Neural cell (in vitro differentiated cells): ENCODE data around the gene PHACTR4. TPM values are rescaled to one million over a fixed set of nuclear protein-coding genes. Genes with fewer than 3 reads are reported as not detected.
"Not testable (repeated sequence)": the region's sequence is repeated elsewhere in the genome, so short reads cannot be mapped to it uniquely, and the experiment has no call there.

Experiments
- H2AFZ ChIP-seq: fragments of 200-600, 300-800 bp; sonication (generic), shearing (Covaris generic); 2 replicates; pipeline ENCODE4 v1.6.0; 2014; ENCODE audit warnings: low read depth, mild to moderate bottlenecking, antibody characterized with exemption, low read length, moderate library complexity
- H3F3A ChIP-seq: fragments of 200-600 bp; shearing (Covaris generic); 2 replicates; pipeline ENCODE4 v1.6.1; 2016; ENCODE audit warnings: mild to moderate bottlenecking, moderate library complexity, mixed read lengths, antibody characterized with exemption, low read length; ENCODE audit not compliant: insufficient read depth, poor library complexity, severe bottlenecking
- H3K27ac ChIP-seq: fragments of 200-600, 300-800 bp; sonication (generic), shearing (Covaris generic); 2 replicates; pipeline ENCODE4 v1.5.1; 2014; ENCODE audit warnings: mild to moderate bottlenecking, low read length, moderate library complexity
- H3K27me3 ChIP-seq: fragments of 300-800, 200-600 bp; sonication (generic), shearing (Covaris generic); 2 replicates; pipeline ENCODE4 v1.6.0; 2014; ENCODE audit warnings: mild to moderate bottlenecking, low read depth, low read length, moderate library complexity; ENCODE audit not compliant: insufficient read depth
- H3K36me3 ChIP-seq: fragments of 300-800, 200-600 bp; sonication (generic), shearing (Covaris generic); 2 replicates; pipeline ENCODE4 v1.5.1; 2014; ENCODE audit warnings: mild to moderate bottlenecking, antibody characterized with exemption, low read length, moderate library complexity; ENCODE audit not compliant: insufficient read depth
- H3K4me2 ChIP-seq: fragments of 300-800, 200-600 bp; sonication (generic), shearing (Covaris generic); 2 replicates; pipeline ENCODE4 v1.6.0; 2014; ENCODE audit warnings: mild to moderate bottlenecking, low read length
- H3K4me3 ChIP-seq: fragments of 300-800, 200-600 bp; sonication (generic), shearing (Covaris generic); 2 replicates; pipeline ENCODE4 v1.5.1; 2014; ENCODE audit warnings: mild to moderate bottlenecking, low read length, moderate library complexity
- H3K79me2 ChIP-seq: fragments of 200-600 bp; shearing (Covaris generic); replicated peaks from 2 replicates; pipeline ENCODE4 v1.6.0; 2014; ENCODE audit warnings: mild to moderate bottlenecking, low read length, moderate library complexity; ENCODE audit not compliant: insufficient read depth
- H3K9ac ChIP-seq: fragments of 300-800, 200-600 bp; sonication (generic), shearing (Covaris generic); 2 replicates; pipeline ENCODE4 v1.6.1; 2016; ENCODE audit warnings: mild to moderate bottlenecking, low read length, mixed read lengths
- H3K9me2 ChIP-seq: fragments of 200-600 bp; shearing (Covaris generic); 2 replicates; pipeline ENCODE4 v1.6.1; 2016; ENCODE audit warnings: mild to moderate bottlenecking, low read length, mixed read lengths; ENCODE audit not compliant: insufficient read depth
- H3K9me3 ChIP-seq: fragments of 200-600, 300-800 bp; sonication (generic), shearing (Covaris generic); 2 replicates; pipeline ENCODE4 v1.6.1; 2016; ENCODE audit warnings: mild to moderate bottlenecking, mixed run types, low read length, moderate library complexity, mixed read lengths
- H4K20me1 ChIP-seq: fragments of 200-600 bp; shearing (Covaris generic); 2 replicates; pipeline ENCODE4 v1.6.1; 2016; ENCODE audit warnings: mild to moderate bottlenecking, mixed run types; ENCODE audit not compliant: insufficient read depth
- EP300 ChIP-seq: fragments of 450-650 bp; conservative IDR thresholded peaks from 2 replicates; pipeline ENCODE4 v1.6.1; 2014; ENCODE audit warnings: antibody characterized with exemption, mild to moderate bottlenecking, moderate library complexity; ENCODE audit not compliant: poor library complexity, severe bottlenecking
- EZH2 ChIP-seq: fragments of 200-600, 300-800 bp; shearing (Covaris generic), sonication (generic); IDR thresholded peaks from 2 replicates; pipeline ENCODE4 v1.6.1; 2014; ENCODE audit warnings: antibody characterized with exemption, low read length, borderline replicate concordance, mild to moderate bottlenecking; ENCODE audit not compliant: insufficient read depth, poor library complexity, severe bottlenecking
- MXI1 ChIP-seq: fragments of 450-650 bp; conservative IDR thresholded peaks from 2 replicates; pipeline ENCODE4 v1.6.1; 2014; ENCODE audit warnings: antibody characterized with exemption, mild to moderate bottlenecking; ENCODE audit not compliant: poor library complexity, severe bottlenecking
- POLR2AphosphoS5 ChIP-seq: IDR thresholded peaks from 2 replicates; pipeline ENCODE4 v1.6.1; 2012
- RAD21 ChIP-seq: fragments of 450-650 bp; conservative IDR thresholded peaks from 2 replicates; pipeline ENCODE4 v1.6.1; 2014; ENCODE audit warnings: antibody characterized with exemption, mild to moderate bottlenecking, moderate library complexity
- SMC3 ChIP-seq: fragments of 450-650 bp; conservative IDR thresholded peaks from 2 replicates; pipeline ENCODE4 v1.6.1; 2014; ENCODE audit warnings: antibody characterized with exemption, mild to moderate bottlenecking, moderate library complexity; ENCODE audit not compliant: poor library complexity
- TAF1 ChIP-seq: IDR thresholded peaks from 2 replicates; pipeline ENCODE4 v1.6.1; 2012; ENCODE audit warnings: low read depth
- polyA plus RNA-seq: library from polyadenylated mRNA; depleted of rRNA; stranded (reverse); fragments of >200 nt; gene quantifications from 2 replicates; pipeline ENCODE4 v1.2.3, GENCODE V29; 2014
- TF ChIP-seq, protein P1 (sequence below): IDR thresholded peaks from 2 replicates; pipeline ENCODE4 v1.6.1; 2012; ENCODE audit warnings: borderline replicate concordance
- TF ChIP-seq, protein P2 (sequence below): fragments of 450-650 bp; IDR thresholded peaks from 2 replicates; pipeline ENCODE4 v1.5.1; 2014; ENCODE audit warnings: antibody characterized with exemption, mild to moderate bottlenecking, moderate library complexity; ENCODE audit not compliant: poor library complexity, severe bottlenecking

PHACTR4 gene
- polyA plus RNA-seq, 1 donor from 2014 or later = 7.9 TPM

DNA sequence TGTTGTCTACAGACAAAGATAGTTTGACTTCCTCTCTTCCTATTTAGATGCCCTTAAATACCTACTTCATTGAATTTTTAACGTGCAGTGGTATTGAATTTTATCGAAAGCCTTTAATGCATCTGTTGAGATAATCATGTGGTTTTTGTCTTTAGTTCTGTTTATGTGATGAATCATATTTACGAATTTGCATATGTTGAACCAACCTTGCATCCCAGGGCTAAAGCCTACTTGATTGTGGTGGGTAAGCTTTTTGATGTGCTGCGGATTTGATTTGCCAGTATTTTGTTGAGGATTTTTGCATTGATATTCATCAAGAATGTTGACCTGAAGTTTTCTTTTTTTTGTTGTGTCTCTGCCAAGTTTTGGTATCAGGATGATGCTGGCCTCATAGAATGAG, 14.2 kb downstream of the PHACTR4 start:
- H3F3A ChIP-seq, H4K20me1 ChIP-seq, H3K4me2 ChIP-seq, H3K9me3 ChIP-seq, H3K27ac ChIP-seq, H3K9ac ChIP-seq, H3K27me3 ChIP-seq, H3K36me3 ChIP-seq, H3K4me3 ChIP-seq, H3K9me2 ChIP-seq, H2AFZ ChIP-seq: not testable (repeated sequence)
- peaks cover 73% of the 10 kb centered on the region for H3K79me2 ChIP-seq

DNA sequence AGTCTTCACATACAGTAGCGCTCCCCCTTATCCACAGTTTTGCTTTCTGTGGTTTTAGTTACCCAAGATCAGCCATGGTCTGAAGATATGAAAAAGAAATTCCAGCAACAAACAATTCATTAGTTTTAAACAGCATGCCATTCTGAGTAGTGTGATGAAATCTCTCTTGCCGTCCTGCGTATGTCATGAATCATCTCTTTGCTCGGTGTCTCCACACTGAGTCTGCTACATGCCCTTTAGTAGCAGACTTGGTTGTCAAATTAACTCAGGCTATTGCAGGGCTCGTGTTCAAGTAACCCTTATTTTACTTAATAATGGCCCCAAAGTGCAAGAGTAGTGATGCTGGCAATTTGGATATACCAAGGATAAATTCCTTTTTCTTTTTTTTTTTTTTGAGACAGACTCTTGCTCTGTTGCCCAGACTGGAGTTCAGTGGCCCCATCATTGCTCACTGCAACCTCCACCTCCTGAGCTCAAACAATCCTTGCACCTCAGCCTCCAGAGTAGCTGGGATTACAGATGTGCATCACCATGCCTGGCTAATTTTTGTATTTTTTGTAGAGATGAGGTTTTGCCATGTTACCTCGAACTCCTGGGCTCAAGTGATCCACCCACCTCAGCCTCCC, 22.6 kb downstream of the PHACTR4 start:
- Histone ChIP-seq H3K9me3 (no peaks in the 10 kb centered on the region), H3K9ac (no peak overlapping the region)

DNA sequence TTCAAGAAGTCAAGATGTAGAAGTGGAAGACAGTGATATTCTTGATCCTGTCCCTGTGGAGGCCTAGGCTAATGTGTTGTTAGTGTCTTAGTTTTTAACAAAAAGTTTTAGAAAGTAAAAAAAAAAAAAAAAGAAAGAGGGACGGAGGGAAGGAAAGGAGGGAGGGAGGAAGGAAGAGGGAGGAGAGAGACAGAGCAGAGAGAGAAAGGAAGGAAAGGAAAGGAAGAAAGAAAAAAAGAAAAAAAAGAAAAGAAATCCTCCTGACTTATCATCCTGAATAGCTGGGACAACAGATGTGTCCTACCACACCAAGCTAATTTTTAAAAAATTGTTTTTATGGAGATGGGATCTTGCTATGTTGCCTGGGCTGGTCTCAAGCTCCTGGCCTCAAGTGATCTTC, 24.6 kb downstream of the PHACTR4 start:
- peaks cover 32% of the 10 kb centered on the region for H3K79me2 ChIP-seq
- H3K27ac ChIP-seq = no peak overlapping the region
- H3K9me3 ChIP-seq = no peaks in the 10 kb centered on the region
- H3K4me3 ChIP-seq = no peak overlapping the region
- no peaks in the 10 kb centered on the region for H3K36me3 ChIP-seq
- H2AFZ ChIP-seq = no peak overlapping the region
- no peak overlapping the region for H3K9ac ChIP-seq
- H3F3A ChIP-seq = no peaks in the 10 kb centered on the region
- H3K9me2 ChIP-seq = no peaks in the 10 kb centered on the region
- no peak overlapping the region for H3K4me2 ChIP-seq
- no peaks in the 10 kb centered on the region for H4K20me1 ChIP-seq
- no peak for TF ChIP-seq EP300
- TF ChIP-seq MXI1 = no peak
- TF ChIP-seq, protein P1, sequence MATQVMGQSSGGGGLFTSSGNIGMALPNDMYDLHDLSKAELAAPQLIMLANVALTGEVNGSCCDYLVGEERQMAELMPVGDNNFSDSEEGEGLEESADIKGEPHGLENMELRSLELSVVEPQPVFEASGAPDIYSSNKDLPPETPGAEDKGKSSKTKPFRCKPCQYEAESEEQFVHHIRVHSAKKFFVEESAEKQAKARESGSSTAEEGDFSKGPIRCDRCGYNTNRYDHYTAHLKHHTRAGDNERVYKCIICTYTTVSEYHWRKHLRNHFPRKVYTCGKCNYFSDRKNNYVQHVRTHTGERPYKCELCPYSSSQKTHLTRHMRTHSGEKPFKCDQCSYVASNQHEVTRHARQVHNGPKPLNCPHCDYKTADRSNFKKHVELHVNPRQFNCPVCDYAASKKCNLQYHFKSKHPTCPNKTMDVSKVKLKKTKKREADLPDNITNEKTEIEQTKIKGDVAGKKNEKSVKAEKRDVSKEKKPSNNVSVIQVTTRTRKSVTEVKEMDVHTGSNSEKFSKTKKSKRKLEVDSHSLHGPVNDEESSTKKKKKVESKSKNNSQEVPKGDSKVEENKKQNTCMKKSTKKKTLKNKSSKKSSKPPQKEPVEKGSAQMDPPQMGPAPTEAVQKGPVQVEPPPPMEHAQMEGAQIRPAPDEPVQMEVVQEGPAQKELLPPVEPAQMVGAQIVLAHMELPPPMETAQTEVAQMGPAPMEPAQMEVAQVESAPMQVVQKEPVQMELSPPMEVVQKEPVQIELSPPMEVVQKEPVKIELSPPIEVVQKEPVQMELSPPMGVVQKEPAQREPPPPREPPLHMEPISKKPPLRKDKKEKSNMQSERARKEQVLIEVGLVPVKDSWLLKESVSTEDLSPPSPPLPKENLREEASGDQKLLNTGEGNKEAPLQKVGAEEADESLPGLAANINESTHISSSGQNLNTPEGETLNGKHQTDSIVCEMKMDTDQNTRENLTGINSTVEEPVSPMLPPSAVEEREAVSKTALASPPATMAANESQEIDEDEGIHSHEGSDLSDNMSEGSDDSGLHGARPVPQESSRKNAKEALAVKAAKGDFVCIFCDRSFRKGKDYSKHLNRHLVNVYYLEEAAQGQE = no peak
- TF ChIP-seq TAF1 = no peak
- H3K27me3 ChIP-seq = no peaks in the 10 kb centered on the region

More for the DNA sequence above, 22.6 kb downstream of the PHACTR4 start:
- Histone ChIP-seq H3K9me2 (no peaks in the 10 kb centered on the region), H3K27ac (no peak overlapping the region), H2AFZ (no peak overlapping the region), H3K36me3 (no peaks in the 10 kb centered on the region), H3K27me3 (no peaks in the 10 kb centered on the region), H3K4me2 (no peak overlapping the region), H3F3A (no peaks in the 10 kb centered on the region), H3K79me2 (peaks cover 42% of the 10 kb centered on the region), H4K20me1 (no peaks in the 10 kb centered on the region), H3K4me3 (no peak overlapping the region)
- TF ChIP-seq, protein P1 = no peak
- no peak for TF ChIP-seq TAF1
- no peak for TF ChIP-seq SMC3
- TF ChIP-seq, protein P2, sequence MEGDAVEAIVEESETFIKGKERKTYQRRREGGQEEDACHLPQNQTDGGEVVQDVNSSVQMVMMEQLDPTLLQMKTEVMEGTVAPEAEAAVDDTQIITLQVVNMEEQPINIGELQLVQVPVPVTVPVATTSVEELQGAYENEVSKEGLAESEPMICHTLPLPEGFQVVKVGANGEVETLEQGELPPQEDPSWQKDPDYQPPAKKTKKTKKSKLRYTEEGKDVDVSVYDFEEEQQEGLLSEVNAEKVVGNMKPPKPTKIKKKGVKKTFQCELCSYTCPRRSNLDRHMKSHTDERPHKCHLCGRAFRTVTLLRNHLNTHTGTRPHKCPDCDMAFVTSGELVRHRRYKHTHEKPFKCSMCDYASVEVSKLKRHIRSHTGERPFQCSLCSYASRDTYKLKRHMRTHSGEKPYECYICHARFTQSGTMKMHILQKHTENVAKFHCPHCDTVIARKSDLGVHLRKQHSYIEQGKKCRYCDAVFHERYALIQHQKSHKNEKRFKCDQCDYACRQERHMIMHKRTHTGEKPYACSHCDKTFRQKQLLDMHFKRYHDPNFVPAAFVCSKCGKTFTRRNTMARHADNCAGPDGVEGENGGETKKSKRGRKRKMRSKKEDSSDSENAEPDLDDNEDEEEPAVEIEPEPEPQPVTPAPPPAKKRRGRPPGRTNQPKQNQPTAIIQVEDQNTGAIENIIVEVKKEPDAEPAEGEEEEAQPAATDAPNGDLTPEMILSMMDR = no peak
- TF ChIP-seq EZH2 = no peak
- TF ChIP-seq RAD21 = no peak
- TF ChIP-seq MXI1 = no peak
- no peak for TF ChIP-seq POLR2AphosphoS5
- TF ChIP-seq EP300 = no peak
